Stimulated activated CD8-positive, alpha-beta memory T cell treated with anti-CD3 and anti-CD28 coated beads, Interleukin-15, amount 100 ng/mL, for 4 hours (primary cell): ENCODE measurements around the gene C17orf107.
"Not testable (repeated sequence)": the region's sequence is repeated elsewhere in the genome, so short reads cannot be mapped to it uniquely, and the experiment has no call there.

ENCODE experiments used
- DNase-seq, 2 donors: peaks; one replicate each; pipeline ENCODE4 v3.0.0-alpha.2; 2020; ENCODE audit warnings: low read depth in 2 of 2

C17orf107 gene

DNA sequence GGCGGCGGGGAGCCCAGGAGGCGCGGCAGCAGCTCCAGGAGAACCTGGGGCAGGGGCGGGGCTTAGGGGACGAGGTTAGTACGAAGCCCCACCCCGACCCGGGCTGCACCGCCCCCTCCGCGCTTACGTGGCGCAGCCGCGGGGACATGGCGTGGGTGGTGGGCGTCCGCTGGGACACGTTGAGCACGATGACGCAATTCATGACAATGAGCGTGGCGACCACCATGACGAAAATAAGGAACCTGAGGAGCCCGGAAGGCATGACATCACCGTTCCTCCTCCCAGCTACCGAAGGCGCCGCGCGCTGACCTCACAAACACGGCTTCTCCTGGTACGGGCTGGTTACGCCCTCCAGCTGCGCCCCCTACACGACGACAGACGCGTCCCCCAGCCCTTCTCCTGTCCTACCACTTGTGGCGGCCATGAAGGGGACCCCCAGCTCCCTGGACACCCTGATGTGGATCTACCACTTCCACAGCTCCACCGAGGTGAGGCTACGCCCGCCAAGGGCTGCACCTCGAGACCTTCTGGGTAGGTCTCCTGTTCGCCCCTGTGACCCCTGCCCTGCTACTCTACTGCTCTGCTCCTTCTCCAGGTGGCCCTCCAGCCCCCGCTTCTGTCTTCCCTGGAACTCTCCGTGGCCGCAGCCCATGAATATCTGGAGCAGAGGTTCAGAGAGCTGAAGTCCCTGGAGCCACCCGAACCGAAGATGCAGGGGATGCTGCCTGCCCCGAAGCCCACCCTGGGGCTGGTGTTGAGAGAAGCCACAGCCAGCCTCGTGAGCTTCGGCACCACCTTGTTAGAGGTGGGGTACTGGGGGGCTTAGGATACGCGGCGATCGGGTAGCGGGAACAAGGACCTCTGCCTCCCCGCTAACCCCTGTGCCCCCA is at the start of gene C17orf107:
Gene C17orf107 (plus strand): TSS at position 196 of the 890 bp plus-strand sequence. CDS start 227 bp downstream, at position 423.
- peak; percentile 94 to 97 for DNase-seq

GRCh38 chr17:4850246-4850645 is 49.1 kb upstream of the C17orf107 start:
- DNase-seq, result no peak

DNA sequence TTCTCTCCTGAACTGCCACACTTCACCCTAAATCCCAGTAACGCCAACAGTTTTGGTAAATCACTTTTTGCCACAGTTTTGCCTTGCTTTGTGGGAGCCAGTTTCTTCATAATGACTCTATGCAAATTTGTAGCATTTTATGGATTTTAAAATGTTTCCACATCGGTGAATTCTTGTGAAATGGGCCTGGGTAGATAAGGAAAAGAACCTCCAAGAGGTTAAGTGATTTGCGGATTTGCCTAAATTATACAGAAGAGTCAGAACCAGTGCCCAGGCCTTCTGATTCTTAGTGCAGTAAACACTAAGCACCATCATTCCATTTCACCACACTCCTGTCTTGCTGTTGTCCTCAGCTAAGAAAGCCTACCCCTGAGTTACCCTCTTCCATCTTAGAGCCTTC is 48.3 kb upstream of the C17orf107 start:
- no peak for DNase-seq

GRCh38 chr17:4852567-4853207 is 46.6 kb upstream of the C17orf107 start:
- DNase-seq, result no peak

GRCh38 chr17:4853208-4853671 is 46.1 kb upstream of the C17orf107 start:
- no peak for DNase-seq

- no peak for DNase-seq
Observed at GRCh38 chr17:4854111-4854681, 45.1 kb upstream of the C17orf107 start.

- DNase-seq, result no peak
Observed at GRCh38 chr17:4856271-4856936, 42.9 kb upstream of the C17orf107 start.

- no peak for DNase-seq
Observed at GRCh38 chr17:4856937-4857314, 42.4 kb upstream of the C17orf107 start.

DNA sequence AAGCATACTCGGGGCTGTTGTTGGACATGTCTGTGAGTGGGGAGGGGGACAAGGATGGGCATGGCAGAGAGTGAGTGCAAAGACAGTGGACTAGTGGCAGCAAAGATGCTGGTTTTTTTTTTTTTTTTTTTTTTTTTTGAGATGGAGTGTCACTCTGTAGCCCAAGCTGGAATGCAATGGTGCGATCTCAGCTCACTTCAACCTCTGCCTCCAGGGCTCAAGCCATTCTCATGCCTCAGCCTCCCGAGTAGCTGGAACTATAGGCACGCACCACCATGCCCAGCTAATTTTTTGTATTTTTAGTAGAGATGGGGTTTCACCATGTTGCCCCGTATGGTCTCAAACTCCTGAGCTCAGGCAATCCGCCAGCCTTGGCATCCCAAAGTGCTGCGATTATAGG is 42.0 kb upstream of the C17orf107 start:
- DNase-seq, result not testable (repeated sequence)

GRCh38 chr17:4858068-4858881 is 41.1 kb upstream of the C17orf107 start:
- no peak for DNase-seq

DNA sequence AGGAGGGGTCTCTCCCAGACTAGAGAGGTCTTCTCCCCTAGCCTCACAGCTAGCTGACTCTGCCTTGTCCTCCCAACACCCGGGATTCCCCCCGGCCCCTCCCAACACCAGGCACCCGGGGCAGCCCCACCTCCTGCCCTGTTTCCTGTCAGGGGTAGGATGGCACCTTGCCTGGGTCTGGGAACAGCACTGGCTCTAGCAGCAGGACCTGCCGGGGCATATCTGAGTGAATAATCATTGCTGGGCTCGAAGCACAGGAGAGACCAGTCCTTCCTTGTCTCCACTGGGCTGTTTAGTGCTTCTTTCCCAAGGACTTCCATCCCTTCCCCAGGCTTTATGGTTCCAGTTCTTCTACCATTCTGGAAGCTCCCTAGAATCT is 40.5 kb upstream of the C17orf107 start:
- no peak for DNase-seq

GRCh38 chr17:4859816-4860625 is 39.3 kb upstream of the C17orf107 start:
- no peak for DNase-seq

DNA sequence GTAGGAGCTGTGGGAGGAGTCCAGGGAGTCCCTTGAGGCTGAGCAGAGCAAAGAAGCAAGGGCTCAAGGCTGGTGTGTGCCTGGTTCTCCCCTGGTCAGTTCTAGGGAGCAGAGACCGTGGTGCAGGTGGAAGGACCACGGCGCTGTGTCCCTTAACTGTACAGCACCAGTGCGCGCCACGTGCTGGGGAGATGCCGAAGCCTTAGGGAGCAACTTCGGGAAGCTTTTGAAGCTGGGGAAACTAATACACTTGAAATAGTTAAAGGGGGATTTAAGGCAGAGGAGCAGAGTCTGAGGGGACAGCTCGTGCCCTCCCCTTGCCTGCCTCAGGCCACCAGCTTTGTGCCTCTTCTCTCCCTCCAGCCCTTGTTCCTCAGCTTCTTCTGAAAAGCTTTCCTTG is 38.7 kb upstream of the C17orf107 start:
- no peak for DNase-seq

DNA sequence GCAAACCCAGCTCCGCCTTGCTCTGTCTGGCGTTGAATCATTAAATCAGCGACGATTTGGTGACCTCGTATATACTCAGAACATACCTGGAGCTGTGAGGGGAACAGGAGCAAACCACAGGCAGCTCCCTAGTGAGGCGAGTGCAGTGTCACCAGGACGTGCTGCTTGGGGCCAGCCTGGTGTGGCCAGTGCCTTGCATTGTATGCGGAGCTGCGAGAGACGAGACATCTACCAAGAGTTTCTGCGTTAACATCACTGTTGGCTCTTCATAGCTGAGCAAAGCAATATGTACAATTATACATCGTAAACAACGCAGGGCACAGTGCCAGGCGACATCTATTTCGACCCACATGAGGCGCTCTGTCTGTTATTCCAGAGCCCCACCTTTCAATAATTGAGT is 38.3 kb upstream of the C17orf107 start:
- no peak for DNase-seq

DNA sequence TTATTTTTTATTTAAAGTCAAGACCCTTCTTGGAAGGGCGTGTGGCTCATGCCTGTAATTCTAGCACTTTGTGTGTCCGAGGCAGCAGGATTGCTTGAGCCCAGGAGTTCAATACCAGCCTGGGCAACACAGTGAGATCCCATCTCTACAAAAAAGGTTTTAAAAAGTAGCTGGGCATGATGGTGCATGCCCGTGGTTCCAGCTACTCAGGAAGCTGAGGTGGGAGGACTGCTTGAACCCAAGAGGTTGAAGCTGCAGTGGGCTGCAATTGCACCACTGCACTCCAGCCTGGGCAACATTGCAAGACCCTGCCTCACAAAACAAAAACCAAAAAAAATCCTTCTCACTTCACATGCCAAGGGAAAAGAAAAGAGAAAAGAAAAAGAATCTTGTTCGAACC is 36.6 kb upstream of the C17orf107 start:
- DNase-seq, result no peak

DNA sequence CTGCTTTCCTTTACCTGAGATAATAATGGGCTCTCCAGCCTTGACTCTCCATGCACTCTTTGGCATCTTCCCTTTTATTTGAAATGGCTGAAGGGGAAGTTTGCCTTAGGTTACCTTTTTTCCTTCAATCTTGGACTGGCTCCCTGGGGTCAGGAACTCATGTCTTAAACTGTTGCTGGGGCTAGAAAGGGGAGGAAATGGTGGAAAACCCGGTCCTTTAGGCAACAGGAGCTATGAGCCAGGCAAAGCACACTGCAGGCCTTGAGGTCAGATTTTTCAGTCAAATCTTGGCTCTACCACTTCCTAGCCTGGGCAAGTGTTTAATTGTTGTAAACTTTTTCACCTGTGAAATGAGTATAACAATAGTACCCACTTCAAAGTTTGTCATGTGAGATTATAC is 36.0 kb upstream of the C17orf107 start:
- no peak for DNase-seq

DNA sequence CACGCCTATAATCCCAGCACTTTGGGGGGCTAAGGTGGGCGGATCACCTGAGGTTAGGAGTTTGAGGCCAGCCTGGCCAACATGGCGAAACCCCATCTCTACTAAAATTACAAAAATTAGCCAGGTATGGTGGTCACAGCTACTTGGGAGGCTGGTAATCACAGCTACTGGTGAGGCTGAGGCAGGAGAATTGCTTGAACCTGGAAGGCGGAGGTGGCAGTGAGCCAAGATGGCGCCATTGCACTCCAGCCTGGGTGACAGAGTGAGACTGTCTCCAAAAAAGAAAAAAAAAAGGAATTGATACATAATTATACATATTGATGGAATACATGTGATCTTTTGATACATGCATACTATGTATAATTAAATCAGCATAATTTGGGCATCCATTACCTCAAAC is 31.8 kb upstream of the C17orf107 start:
- not testable (repeated sequence) for DNase-seq

- DNase-seq, result not testable (repeated sequence)
Observed at GRCh38 chr17:4869058-4869998, 30.0 kb upstream of the C17orf107 start.

DNA sequence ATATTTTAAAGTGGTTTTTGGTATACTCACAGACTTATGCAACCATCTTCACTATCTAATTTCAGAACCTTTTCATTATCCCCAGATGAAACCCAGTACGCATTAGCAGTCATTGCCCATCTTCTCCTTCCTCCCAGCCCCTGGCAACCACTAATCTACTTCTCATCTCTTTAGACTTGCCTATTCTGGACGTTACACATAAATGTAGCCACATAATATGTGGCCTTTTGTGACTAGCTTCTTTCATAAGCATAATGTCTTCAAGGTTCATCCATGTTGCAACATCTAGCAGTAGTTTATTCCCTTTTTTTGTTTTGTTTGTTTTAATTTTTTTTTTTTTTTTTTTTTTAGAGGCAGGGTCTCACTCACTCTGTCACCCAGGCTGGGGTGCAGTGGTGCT is 28.5 kb upstream of the C17orf107 start:
- no peak for DNase-seq
